Mesothelial cell of epicardium (in vitro differentiated cells): ENCODE measurements around the gene DARS1. TPM values are rescaled to one million over a fixed set of nuclear protein-coding genes. Genes with fewer than 3 reads are reported as not detected.

Source experiments
- DNase-seq, 2 experiments: peaks; one replicate each; pipeline ENCODE4 v3.0.0; 2021; ENCODE audit warnings: low spot score in 2 of 2; ENCODE audit not compliant: unreplicated experiment in 2 of 2
- H3K27ac Mint-ChIP-seq: 2 replicates; pipeline ENCODE4 v1.8.0; 2021; ENCODE audit warnings: mixed read lengths
- H3K27me3 Mint-ChIP-seq: 2 replicates; pipeline ENCODE4 v1.8.0; 2021; ENCODE audit warnings: low read depth, mixed read lengths
- H3K36me3 Mint-ChIP-seq: 2 replicates; pipeline ENCODE4 v1.8.0; 2021; ENCODE audit warnings: mixed read lengths
- H3K4me1 Mint-ChIP-seq: 2 replicates; pipeline ENCODE4 v1.8.0; 2021; ENCODE audit warnings: mixed read lengths
- H3K4me3 Mint-ChIP-seq: 2 replicates; pipeline ENCODE4 v1.8.0; 2021; ENCODE audit warnings: mild to moderate bottlenecking, moderate library complexity, mixed read lengths
- H3K9me3 Mint-ChIP-seq: 2 replicates; pipeline ENCODE4 v1.8.0; 2021; ENCODE audit warnings: mixed read lengths
- total RNA-seq: library from RNA; stranded (reverse); gene quantifications from 3 replicates; pipeline ENCODE4 v1.2.1, GENCODE V29; 2021
- TF ChIP-seq, protein P1 (sequence below): fragments of 200-600 bp; sonication (generic); IDR thresholded peaks from one replicate; pipeline ENCODE4 v1.5.0; 2021; ENCODE audit warnings: antibody characterized with exemption; ENCODE audit not compliant: unreplicated experiment

Gene DARS1
- total RNA-seq, 1 donor from 2014 or later = 82.6 TPM

DNA sequence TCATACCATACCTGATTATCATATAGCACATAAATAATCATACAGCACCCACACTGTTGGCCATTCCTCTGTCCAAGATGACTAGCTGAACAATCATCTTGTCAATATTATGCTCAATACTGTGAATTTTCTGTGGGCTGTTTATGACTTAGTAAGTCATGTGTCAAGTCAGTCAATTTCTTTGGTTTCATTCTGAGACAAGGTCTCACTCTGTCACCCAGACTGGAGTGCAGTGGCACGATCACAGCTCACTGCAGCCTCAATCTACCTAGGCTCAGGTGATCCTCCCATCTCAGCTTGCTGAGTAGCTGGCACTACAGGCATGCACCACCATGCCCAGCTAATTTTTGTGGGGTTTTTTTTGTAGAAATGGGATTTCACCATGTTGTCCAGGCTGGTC, 114.9 kb downstream of the DARS1 start:
- TF ChIP-seq, protein P1, sequence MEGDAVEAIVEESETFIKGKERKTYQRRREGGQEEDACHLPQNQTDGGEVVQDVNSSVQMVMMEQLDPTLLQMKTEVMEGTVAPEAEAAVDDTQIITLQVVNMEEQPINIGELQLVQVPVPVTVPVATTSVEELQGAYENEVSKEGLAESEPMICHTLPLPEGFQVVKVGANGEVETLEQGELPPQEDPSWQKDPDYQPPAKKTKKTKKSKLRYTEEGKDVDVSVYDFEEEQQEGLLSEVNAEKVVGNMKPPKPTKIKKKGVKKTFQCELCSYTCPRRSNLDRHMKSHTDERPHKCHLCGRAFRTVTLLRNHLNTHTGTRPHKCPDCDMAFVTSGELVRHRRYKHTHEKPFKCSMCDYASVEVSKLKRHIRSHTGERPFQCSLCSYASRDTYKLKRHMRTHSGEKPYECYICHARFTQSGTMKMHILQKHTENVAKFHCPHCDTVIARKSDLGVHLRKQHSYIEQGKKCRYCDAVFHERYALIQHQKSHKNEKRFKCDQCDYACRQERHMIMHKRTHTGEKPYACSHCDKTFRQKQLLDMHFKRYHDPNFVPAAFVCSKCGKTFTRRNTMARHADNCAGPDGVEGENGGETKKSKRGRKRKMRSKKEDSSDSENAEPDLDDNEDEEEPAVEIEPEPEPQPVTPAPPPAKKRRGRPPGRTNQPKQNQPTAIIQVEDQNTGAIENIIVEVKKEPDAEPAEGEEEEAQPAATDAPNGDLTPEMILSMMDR = no peak
- DNase-seq = no peak
- no peaks in the 10 kb centered on the region for H3K27me3 Mint-ChIP-seq
- peaks cover 18% of the 10 kb centered on the region for H3K4me1 Mint-ChIP-seq
- H3K9me3 Mint-ChIP-seq = no peaks in the 10 kb centered on the region
- no peak overlapping the region for H3K27ac Mint-ChIP-seq
- no peak overlapping the region for H3K4me3 Mint-ChIP-seq
- H3K36me3 Mint-ChIP-seq = peaks cover 23% of the 10 kb centered on the region

DNA sequence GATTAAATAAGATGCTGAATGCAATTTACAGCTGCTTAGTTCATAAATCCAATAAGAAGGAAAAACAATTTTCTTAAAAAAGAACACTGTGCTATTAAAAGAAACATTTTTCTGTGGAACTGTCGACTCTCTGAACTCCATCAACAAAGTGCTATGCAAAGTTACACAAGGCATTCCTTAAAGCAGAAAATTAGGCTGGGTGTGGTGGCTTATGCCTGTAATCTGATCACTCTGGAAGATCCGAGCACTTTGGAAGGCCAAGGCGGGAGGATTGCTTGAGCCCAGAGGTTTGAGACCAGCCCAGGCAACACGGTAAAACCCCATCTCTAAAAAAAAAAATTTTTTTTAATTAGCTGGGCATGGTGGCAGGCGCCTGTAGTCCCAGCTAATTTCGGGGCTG, 122.2 kb downstream of the DARS1 start:
- Mint-ChIP-seq H3K36me3 (peaks cover 40% of the 10 kb centered on the region), H3K4me3 (no peak overlapping the region), H3K4me1 (no peaks in the 10 kb centered on the region), H3K27me3 (no peaks in the 10 kb centered on the region), H3K9me3 (no peaks in the 10 kb centered on the region), H3K27ac (no peak overlapping the region)
- no peak for DNase-seq
- TF ChIP-seq, protein P1 = no peak

- no peak for DNase-seq
- TF ChIP-seq, protein P1 = no peak
- Mint-ChIP-seq H3K27ac (no peak overlapping the region), H3K4me3 (no peak overlapping the region), H3K36me3 (peaks cover 38% of the 10 kb centered on the region), H3K27me3 (no peaks in the 10 kb centered on the region), H3K4me1 (no peaks in the 10 kb centered on the region), H3K9me3 (no peaks in the 10 kb centered on the region)
Observed at GRCh38 chr2:135862718-135863117, 122.7 kb downstream of the DARS1 start.

Other genes with a start within 250 kb of the DARS1 start
- gene UBXN4, start 243.8 kb downstream of the DARS1 start, total RNA-seq = 120 to 131 TPM (median 128 TPM) in 3 replicates
- 0.05 TPM in 1 of 3 replicates, not detected in the others for gene LCT, start 148.4 kb downstream of the DARS1 start, total RNA-seq
- 29.3 to 30.2 TPM (median 29.6 TPM) in 3 replicates for gene MCM6, start 109.2 kb downstream of the DARS1 start, total RNA-seq
- gene CXCR4, start 132.5 kb upstream of the DARS1 start, total RNA-seq = 1.5 to 2.1 TPM (median 1.8 TPM) in 3 replicates